Rectal smooth muscle tissue (tissue), 1 donor: Measurements from ENCODE around the gene ADO.
"Not testable (repeated sequence)": the region's sequence is repeated elsewhere in the genome, so short reads cannot be mapped to it uniquely, and the experiment has no call there.

Experiments used
- H3K27ac ChIP-seq: one replicate; pipeline ENCODE4 v1.7.0; 2013; ENCODE audit warnings: low read depth, low read length, inconsistent platforms
- H3K27me3 ChIP-seq: one replicate; pipeline ENCODE4 v1.7.0; 2013; ENCODE audit warnings: low read length; ENCODE audit not compliant: control insufficient read depth, insufficient read depth
- H3K36me3 ChIP-seq: one replicate; pipeline ENCODE4 v1.7.0; 2013; ENCODE audit warnings: low read length; ENCODE audit not compliant: control insufficient read depth, insufficient read depth
- H3K4me1 ChIP-seq: one replicate; pipeline ENCODE4 v1.7.0; 2013; ENCODE audit warnings: low read length; ENCODE audit not compliant: control insufficient read depth, insufficient read depth
- H3K4me3 ChIP-seq: one replicate; pipeline ENCODE4 v1.7.0; 2013; ENCODE audit warnings: low read length
- H3K9ac ChIP-seq: one replicate; pipeline ENCODE4 v1.7.0; 2013; ENCODE audit warnings: low read length

ADO gene

DNA sequence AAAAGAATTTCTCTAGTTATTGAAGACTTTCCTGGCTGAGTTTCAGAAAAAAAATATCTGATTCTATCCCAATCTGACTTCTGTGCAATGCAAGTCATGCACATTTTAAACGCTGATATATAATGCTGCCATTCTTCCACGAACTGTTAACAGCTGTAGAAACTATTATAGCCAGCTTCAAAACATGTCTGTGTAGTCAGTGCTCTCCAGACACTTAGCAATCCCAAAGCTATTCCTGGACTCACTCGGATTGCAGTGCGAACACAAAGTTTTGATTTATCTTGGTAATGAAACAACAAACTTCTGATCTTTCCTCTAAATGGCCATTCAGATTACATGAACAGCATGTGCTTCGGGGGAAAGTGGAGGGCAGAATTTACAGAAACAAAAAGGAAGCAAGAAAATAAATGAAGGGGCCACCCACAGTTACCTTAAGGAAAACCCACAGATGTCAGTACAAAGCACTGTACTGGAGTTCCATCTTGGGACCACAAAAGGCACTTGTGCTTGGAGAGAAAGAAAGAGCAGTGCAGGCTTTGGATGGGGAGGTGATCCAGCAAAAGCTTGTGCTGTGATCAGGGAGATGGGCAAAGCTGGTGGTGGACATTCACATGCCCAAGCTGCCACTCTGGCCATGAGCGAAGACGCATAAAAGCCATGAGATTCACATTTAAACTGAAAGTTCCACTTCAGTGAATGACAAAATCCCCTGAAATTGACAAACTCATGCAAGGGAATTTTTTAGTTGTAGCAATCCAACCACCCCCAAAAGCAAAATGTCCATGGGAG, 32.1 kb upstream of the ADO start:
- Histone ChIP-seq H3K4me1 (no peaks in the 10 kb centered on the region), H3K9ac (no peak overlapping the region), H3K27ac (no peak overlapping the region), H3K36me3 (no peaks in the 10 kb centered on the region), H3K27me3 (no peaks in the 10 kb centered on the region), H3K4me3 (no peak overlapping the region)

DNA sequence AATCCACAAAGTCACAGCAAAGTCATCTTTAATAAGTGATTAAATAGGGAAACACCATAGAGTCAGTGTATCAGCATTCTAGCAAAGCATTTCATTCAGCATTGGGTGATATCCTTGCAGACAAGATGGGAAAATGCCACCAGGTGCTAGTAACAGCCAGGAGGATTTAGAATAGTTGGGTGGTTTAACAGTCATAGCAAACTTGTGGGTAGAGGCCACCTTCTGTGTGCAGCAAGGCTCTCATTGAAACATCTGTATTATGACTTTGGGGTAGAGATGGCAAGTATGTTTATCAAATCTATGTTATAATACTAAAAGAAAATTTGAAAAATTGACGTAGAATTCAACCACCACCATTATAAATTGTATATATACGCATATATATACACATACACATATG, 26.4 kb upstream of the ADO start:
- no peak overlapping the region for H3K4me3 ChIP-seq
- no peak overlapping the region for H3K9ac ChIP-seq
- no peaks in the 10 kb centered on the region for H3K36me3 ChIP-seq
- H3K27me3 ChIP-seq = no peaks in the 10 kb centered on the region
- no peak overlapping the region for H3K27ac ChIP-seq
- no peaks in the 10 kb centered on the region for H3K4me1 ChIP-seq

- H3K27ac ChIP-seq = no peak overlapping the region
- H3K36me3 ChIP-seq = no peaks in the 10 kb centered on the region
- H3K4me1 ChIP-seq = no peaks in the 10 kb centered on the region
- H3K4me3 ChIP-seq = no peak overlapping the region
- no peaks in the 10 kb centered on the region for H3K27me3 ChIP-seq
- H3K9ac ChIP-seq = no peak overlapping the region
These were observed 24.9 kb upstream of the ADO start for GRCh38 chr10:62779487-62780248.

DNA sequence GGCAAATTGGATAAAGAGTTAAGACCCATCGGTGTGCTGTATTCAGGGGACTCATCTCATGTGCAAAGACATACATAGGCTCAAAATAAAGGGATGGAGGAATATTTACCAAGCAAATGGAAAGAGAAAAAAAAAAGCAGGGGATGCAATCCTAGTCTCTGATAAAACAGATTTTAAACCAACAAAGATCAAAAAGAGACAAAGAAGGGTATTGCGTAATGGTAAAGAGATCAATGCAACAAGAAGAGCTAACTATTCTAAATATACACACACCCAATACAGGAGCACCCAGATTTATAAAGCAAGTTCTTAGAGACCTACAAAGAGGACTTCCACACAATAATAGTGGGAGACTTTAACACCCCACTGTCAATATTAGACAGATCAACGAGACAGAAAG, 20.0 kb upstream of the ADO start:
- H3K27me3 ChIP-seq, H3K36me3 ChIP-seq, H3K27ac ChIP-seq, H3K9ac ChIP-seq, H3K4me1 ChIP-seq, H3K4me3 ChIP-seq: not testable (repeated sequence)

GRCh38 chr10:62788285-62788684, 16.2 kb upstream of the ADO start:
- H3K9ac ChIP-seq, H3K4me1 ChIP-seq, H3K27me3 ChIP-seq, H3K27ac ChIP-seq, H3K36me3 ChIP-seq, H3K4me3 ChIP-seq: not testable (repeated sequence)

DNA sequence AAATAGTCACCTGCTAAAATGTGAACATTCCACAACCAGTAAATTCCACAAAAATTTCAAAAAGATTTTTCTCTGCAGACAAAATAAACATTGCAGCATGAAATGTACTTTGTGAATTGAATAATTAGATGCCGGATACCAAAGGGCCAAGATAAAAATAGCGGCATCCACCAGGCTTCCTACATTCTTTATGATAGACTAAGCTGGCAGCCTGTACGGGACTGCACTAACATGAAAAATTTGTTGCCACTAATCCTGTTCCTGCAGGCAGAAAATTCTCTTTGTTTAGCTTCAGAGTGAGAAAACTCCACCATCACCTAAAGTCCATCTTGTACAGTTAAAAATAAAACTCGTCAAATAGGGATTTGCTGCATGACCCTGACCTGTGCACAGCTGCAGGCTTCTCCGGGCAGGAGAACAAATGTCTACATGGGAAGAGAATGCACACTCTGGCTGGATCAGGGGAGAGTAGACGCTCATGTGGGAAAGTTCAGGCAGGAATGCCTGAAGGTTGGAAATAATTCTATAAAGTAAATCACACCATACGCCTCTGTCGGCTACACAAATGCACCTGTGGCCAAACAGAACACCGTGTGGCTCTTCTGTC, 15.6 kb upstream of the ADO start:
- Histone ChIP-seq H3K27me3 (no peaks in the 10 kb centered on the region), H3K4me1 (no peaks in the 10 kb centered on the region), H3K27ac (no peak overlapping the region), H3K4me3 (no peak overlapping the region), H3K9ac (no peak overlapping the region), H3K36me3 (no peaks in the 10 kb centered on the region)

DNA sequence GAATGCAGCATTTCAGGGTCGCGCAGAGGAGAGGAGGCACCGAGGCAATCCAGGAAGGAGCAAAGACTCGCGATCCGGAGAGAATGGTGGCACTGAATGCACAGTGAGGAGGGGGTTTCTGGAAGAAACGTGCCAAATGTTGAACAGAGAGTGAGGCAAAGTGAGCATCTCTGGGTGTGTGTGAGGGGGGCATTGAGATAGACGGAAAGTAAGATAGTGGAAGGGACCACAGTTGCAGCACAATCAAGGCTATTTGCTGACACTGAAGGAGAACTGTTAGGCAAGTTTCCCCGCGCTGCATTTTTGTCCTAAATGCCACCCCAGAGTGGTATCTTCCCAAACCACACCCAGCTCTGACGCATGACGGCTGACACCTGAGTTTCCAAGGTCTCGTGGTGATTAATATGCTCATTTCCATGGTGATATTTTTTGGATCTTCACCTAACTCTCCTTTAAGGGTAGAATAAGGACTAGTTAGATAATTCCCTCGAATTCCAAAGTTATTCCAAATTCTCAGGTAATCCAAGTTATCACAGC, 14.4 kb upstream of the ADO start:
- H3K27me3 ChIP-seq = no peaks in the 10 kb centered on the region
- no peaks in the 10 kb centered on the region for H3K36me3 ChIP-seq
- H3K4me3 ChIP-seq = no peak overlapping the region
- no peak overlapping the region for H3K27ac ChIP-seq
- H3K9ac ChIP-seq = no peak overlapping the region
- no peaks in the 10 kb centered on the region for H3K4me1 ChIP-seq

DNA sequence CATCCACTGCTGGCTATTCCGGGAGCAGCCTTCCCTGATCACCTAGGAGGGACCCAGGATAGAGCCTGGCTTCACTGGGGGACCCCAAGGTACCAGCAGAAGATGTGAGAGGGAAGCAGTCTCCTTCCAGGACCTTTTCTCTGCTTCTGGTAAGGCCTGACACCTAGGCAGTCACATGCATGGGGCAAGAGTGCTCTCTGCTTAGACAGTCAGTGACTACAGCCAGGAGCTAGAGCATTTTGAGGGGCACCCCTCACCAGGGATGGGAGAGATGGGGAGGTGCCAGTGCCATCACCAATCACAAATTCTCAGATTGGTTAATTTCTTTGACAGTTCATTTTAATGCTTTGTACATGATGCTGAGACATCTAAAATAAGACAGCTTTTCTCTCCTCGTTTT, 13.9 kb upstream of the ADO start:
- no peaks in the 10 kb centered on the region for H3K36me3 ChIP-seq
- H3K27ac ChIP-seq = no peak overlapping the region
- no peaks in the 10 kb centered on the region for H3K4me1 ChIP-seq
- H3K9ac ChIP-seq = no peak overlapping the region
- H3K27me3 ChIP-seq = no peaks in the 10 kb centered on the region
- H3K4me3 ChIP-seq = no peak overlapping the region

DNA sequence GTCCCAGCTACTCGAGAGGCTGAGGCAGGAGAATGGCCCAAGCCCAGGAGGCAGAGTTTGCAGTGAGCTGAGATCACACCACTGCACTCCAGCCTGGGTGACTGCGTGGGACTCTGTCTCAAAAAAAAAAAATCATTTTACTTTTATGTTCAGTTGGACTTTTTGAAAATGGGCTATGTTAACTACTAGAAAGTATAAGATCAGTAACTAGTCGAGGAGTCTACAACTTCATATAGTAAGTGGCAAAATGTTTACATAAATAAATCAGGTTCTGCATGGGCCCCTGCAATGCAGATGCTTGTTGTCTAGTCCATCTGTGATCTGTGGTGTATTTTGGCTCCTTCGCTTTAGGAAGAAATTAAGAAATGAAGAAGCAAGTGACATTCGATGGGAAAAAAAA, 12.3 kb upstream of the ADO start:
- H3K4me3 ChIP-seq = no peak overlapping the region
- no peaks in the 10 kb centered on the region for H3K27me3 ChIP-seq
- no peaks in the 10 kb centered on the region for H3K4me1 ChIP-seq
- H3K36me3 ChIP-seq = no peaks in the 10 kb centered on the region
- no peak overlapping the region for H3K9ac ChIP-seq
- no peak overlapping the region for H3K27ac ChIP-seq

DNA sequence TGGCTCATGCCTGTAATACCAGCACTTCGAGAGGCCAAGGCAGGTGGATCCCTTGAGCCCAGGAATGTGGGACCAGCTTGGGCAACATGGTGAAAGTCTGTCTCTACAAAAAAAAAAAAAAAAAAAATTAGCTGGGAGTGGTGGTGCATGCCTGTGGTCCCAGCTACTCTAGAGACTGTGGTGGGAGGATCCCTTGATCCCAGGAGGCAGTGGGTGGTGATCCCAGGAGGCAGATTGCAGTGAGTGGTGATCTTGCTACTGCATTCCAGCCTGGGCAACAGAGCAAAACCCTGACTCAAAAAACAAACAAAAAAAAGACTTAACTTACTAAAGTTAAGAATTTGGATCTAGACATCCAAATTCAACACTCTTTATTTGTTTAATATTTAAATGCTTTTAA, 10.2 kb upstream of the ADO start:
- no peaks in the 10 kb centered on the region for H3K27me3 ChIP-seq
- no peak overlapping the region for H3K27ac ChIP-seq
- H3K4me1 ChIP-seq = no peaks in the 10 kb centered on the region

GRCh38 chr10:62795100-62795499, 9.4 kb upstream of the ADO start:
- no peaks in the 10 kb centered on the region for H3K27me3 ChIP-seq
- no peak overlapping the region for H3K27ac ChIP-seq
- H3K9ac ChIP-seq = no peak overlapping the region
- no peak overlapping the region for H3K4me3 ChIP-seq
- H3K4me1 ChIP-seq = no peaks in the 10 kb centered on the region
- no peaks in the 10 kb centered on the region for H3K36me3 ChIP-seq

More for the DNA sequence above, 10.2 kb upstream of the ADO start:
- no peak overlapping the region for H3K9ac ChIP-seq
- H3K36me3 ChIP-seq = no peaks in the 10 kb centered on the region
- no peak overlapping the region for H3K4me3 ChIP-seq

GRCh38 chr10:62795762-62796161, 8.8 kb upstream of the ADO start:
- no peaks in the 10 kb centered on the region for H3K36me3 ChIP-seq
- H3K4me3 ChIP-seq = no peak overlapping the region
- H3K27ac ChIP-seq = no peak overlapping the region
- H3K27me3 ChIP-seq = no peaks in the 10 kb centered on the region
- no peak overlapping the region for H3K9ac ChIP-seq
- no peaks in the 10 kb centered on the region for H3K4me1 ChIP-seq
